OCI-LY3 (cell line): ENCODE data around the gene GOLGA8Q.
"Not testable (repeated sequence)": the region's sequence is repeated elsewhere in the genome, so short reads cannot be mapped to it uniquely, and the experiment has no call there.

Experiments
- H2AFZ ChIP-seq: fragments of 200-600, 300-600 bp; shearing (Covaris generic); 2 replicates; pipeline ENCODE4 v1.6.0; 2014; ENCODE audit warnings: antibody characterized with exemption, low read depth, low read length
- H3K27ac ChIP-seq: fragments of 200-600, 300-600 bp; sonication (generic); 2 replicates; pipeline ENCODE4 v1.5.1; 2014; ENCODE audit warnings: mild to moderate bottlenecking, low read length, moderate library complexity, mixed read lengths
- H3K27me3 ChIP-seq: fragments of 200-600, 300-600 bp; sonication (generic); 2 replicates; pipeline ENCODE4 v1.6.1; 2014; ENCODE audit warnings: low read depth, low read length, mixed read lengths
- H3K36me3 ChIP-seq: fragments of 200-600, 300-600 bp; sonication (generic); replicated peaks from 2 replicates; pipeline ENCODE3; 2014; ENCODE audit warnings: low read depth, low read length, mixed read lengths
- H3K4me1 ChIP-seq: fragments of 300-600, 200-600 bp; sonication (generic); 2 replicates; pipeline ENCODE4 v1.6.1; 2014; ENCODE audit warnings: low read length, mixed read lengths
- H3K4me2 ChIP-seq: fragments of 200-600, 300-600 bp; sonication (generic); 2 replicates; pipeline ENCODE4 v1.6.1; 2014; ENCODE audit warnings: low read length, mixed read lengths
- H3K4me3 ChIP-seq: fragments of 300-600, 200-600 bp; sonication (generic); 2 replicates; pipeline ENCODE4 v1.5.1; 2014; ENCODE audit warnings: antibody characterized with exemption, mild to moderate bottlenecking, low read length, moderate library complexity
- H3K79me2 ChIP-seq: fragments of 300-600, 200-600 bp; shearing (Covaris generic); 2 replicates; pipeline ENCODE4 v1.6.1; 2014; ENCODE audit warnings: mild to moderate bottlenecking, low read length, mixed read lengths
- H3K9ac ChIP-seq: fragments of 300-600, 200-600 bp; shearing (Covaris generic); 2 replicates; pipeline ENCODE4 v1.6.0; 2014; ENCODE audit warnings: mild to moderate bottlenecking, low read length, moderate library complexity
- H3K9me3 ChIP-seq: fragments of 200-600, 300-600 bp; shearing (Covaris generic); 2 replicates; pipeline ENCODE4 v1.6.1; 2014; ENCODE audit warnings: low read length, mixed read lengths; ENCODE audit not compliant: insufficient read depth
- H4K20me1 ChIP-seq: fragments of 200-600, 300-600 bp; sonication (generic); 2 replicates; pipeline ENCODE4 v1.6.1; 2016; ENCODE audit warnings: low read length, mixed read lengths; ENCODE audit not compliant: insufficient read depth

Gene GOLGA8Q

DNA sequence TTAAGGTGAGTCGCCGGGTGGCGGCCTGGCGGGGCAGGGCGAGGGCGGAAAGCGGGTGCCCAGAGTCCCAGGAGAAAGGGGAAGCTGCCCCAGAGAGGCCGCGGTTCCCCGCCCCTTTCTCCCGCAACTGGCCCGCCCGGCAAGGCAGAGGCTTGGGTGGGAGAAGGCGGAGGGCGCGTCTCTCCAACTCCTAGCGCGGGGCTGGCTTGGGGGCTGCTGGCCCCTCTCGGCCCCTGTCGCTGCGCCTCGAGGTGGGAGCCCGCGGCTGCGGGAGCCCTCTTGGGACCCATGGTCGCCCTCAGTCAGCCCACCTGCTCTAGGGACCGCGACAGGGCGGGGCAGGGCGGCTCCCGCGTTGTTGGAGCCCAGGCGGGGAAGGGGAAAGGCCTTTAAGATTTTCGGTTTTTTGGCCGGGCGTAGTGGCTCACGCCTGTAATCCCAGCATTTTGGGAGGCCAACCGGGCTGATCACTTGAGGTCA is 21.2 kb downstream of the GOLGA8Q start:
- H3K4me3 ChIP-seq, H3K9me3 ChIP-seq, H3K36me3 ChIP-seq, H2AFZ ChIP-seq, H3K9ac ChIP-seq, H3K27me3 ChIP-seq, H3K79me2 ChIP-seq, H3K27ac ChIP-seq, H4K20me1 ChIP-seq, H3K4me1 ChIP-seq, H3K4me2 ChIP-seq: not testable (repeated sequence)

DNA sequence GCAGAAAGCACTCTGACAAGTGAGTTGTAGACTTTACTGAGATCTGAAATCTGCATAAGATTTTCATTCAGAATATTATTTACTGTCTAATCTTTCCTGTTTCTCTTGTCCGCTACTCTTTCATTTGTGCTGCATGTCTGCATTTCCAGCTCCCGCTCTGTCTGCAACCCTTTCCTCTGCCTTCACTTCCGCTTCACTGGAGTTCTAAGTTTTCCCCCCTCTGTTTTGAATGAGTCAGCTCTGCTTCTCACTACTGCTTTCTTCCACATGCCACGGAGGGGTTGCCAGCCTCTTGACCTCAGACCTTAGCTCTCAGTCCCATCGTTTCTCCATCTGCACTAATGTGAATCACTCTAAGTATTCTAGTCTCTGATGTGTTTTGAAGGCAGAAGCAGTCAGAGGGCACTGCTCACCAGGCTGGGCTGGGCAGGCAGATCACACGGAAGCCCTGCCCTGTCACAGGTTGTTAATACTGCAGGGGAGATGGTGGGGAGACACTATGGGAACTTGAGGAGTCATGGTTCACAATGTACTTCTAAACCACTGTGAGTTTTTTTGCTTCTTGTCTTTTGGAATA is 27.6 kb downstream of the GOLGA8Q start:
- H2AFZ ChIP-seq, H3K36me3 ChIP-seq, H3K27me3 ChIP-seq, H3K9me3 ChIP-seq, H4K20me1 ChIP-seq, H3K4me1 ChIP-seq, H3K4me2 ChIP-seq, H3K4me3 ChIP-seq, H3K9ac ChIP-seq, H3K27ac ChIP-seq, H3K79me2 ChIP-seq: not testable (repeated sequence)

DNA sequence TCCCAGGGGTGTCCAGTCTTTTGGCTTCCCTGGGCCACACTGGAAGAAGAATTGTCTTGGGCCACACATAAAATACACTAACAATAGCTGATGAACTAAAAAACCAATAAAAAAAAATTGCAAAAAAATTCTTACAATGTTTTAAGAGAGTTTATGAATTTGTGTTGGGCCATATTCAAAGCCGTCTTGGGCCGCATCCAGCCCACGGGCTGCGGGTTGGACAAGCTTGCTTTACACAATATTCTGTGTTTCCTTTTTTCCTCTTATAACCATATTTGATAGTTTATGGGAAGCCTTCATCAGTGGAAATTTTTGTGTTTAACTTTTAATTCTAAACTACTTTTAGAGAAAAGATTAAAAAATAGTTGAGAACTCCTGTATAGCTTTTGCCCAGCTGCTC is 28.9 kb downstream of the GOLGA8Q start:
- not testable (repeated sequence) for H3K9ac ChIP-seq

DNA sequence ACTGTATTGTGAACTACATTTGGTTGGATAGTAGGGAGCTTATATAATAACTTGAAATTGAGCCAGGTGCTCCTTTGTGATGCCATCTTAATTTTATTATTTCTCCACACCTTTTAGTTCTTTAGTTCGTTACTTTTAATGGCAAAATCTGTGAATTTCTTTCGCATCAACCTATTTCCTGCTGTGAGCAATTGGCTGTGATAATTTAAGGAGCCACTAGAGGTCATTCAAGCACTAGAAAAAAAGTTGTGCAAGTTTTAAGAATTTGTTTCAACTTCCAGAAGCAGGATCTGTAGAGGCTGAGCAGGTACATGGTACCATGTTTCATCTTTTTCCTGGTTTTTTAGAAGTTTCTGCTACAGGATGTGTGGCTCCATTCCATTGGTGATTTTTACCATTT is 47.1 kb downstream of the GOLGA8Q start:
- H3K27ac ChIP-seq, H3K4me1 ChIP-seq, H3K79me2 ChIP-seq, H3K4me3 ChIP-seq, H3K36me3 ChIP-seq, H3K9ac ChIP-seq, H2AFZ ChIP-seq, H3K4me2 ChIP-seq, H4K20me1 ChIP-seq, H3K27me3 ChIP-seq, H3K9me3 ChIP-seq: not testable (repeated sequence)

More for the DNA sequence above, 28.9 kb downstream of the GOLGA8Q start:
- H3K27me3 ChIP-seq, H2AFZ ChIP-seq, H3K27ac ChIP-seq, H3K4me2 ChIP-seq, H3K4me1 ChIP-seq, H3K79me2 ChIP-seq, H3K4me3 ChIP-seq, H4K20me1 ChIP-seq, H3K36me3 ChIP-seq, H3K9me3 ChIP-seq: not testable (repeated sequence)

DNA sequence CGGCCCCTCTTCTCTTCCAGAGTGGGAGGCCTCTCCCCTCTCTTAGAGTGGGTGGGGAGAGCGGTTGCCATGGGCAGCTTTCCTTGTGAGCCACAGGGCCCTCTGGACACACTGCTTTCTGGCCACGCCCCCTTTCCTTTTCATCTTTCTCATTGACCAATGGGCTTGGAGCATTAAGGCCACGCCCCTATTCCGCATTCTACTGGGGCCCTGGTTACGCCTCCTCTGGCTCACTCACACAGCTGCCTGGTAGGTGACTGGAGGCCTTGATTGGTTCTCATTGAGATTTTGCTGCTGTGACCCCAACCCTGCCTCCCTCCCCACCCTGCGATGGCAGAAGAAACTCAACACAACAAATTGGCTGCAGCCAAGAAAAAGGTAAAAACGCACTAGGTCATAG is 51.9 kb downstream of the GOLGA8Q start, which contains the start of gene GOLGA8H:
Gene GOLGA8H (plus strand): TSS at position 233 of the 400 bp plus-strand sequence. CDS start 98 bp downstream, at position 331.
- not testable (repeated sequence) for H3K4me2 ChIP-seq, H3K36me3 ChIP-seq, H3K9ac ChIP-seq, H3K79me2 ChIP-seq, H3K27me3 ChIP-seq, H2AFZ ChIP-seq, H3K27ac ChIP-seq, H3K4me3 ChIP-seq, H3K9me3 ChIP-seq, H3K4me1 ChIP-seq, H4K20me1 ChIP-seq
